HG03159 (cell line): ENCODE measurements around the gene NEURL1B.
"Not testable (repeated sequence)": the region's sequence is repeated elsewhere in the genome, so short reads cannot be mapped to it uniquely, and the experiment has no call there.

ENCODE experiments used
- ATAC-seq: cut with Tn5 transposase; IDR thresholded peaks from one replicate; pipeline ENCODE4 v1.9.1; 2021; ENCODE audit warnings: mild to moderate bottlenecking, moderate library complexity; ENCODE audit not compliant: unreplicated experiment

NEURL1B gene

GRCh38 chr5:172692451-172692850 is 51.4 kb downstream of the NEURL1B start:
- no peak for ATAC-seq

GRCh38 chr5:172692981-172693380 is 51.9 kb downstream of the NEURL1B start:
- ATAC-seq = no peak

GRCh38 chr5:172694061-172694460 is 53.0 kb downstream of the NEURL1B start:
- ATAC-seq = no peak

GRCh38 chr5:172694541-172694940 is 53.5 kb downstream of the NEURL1B start:
- no peak for ATAC-seq

- no peak for ATAC-seq
Measured at GRCh38 chr5:172695232-172696054, 54.4 kb downstream of the NEURL1B start.

- no peak for ATAC-seq
Measured at GRCh38 chr5:172696171-172696849, 55.2 kb downstream of the NEURL1B start.

GRCh38 chr5:172697123-172698121 is 56.4 kb downstream of the NEURL1B start:
- ATAC-seq = peak; percentile 87

- no peak for ATAC-seq
Measured at GRCh38 chr5:172699423-172699822, 58.4 kb downstream of the NEURL1B start.

GRCh38 chr5:172699999-172700364 is 58.9 kb downstream of the NEURL1B start:
- no peak for ATAC-seq

- no peak for ATAC-seq
Measured at GRCh38 chr5:172700365-172701290, 59.6 kb downstream of the NEURL1B start.

- no peak for ATAC-seq
Measured at GRCh38 chr5:172701291-172701656, 60.2 kb downstream of the NEURL1B start.

GRCh38 chr5:172703952-172704351 is 62.9 kb downstream of the NEURL1B start:
- no peak for ATAC-seq

GRCh38 chr5:172705576-172706084 is 64.6 kb downstream of the NEURL1B start:
- ATAC-seq = no peak

- ATAC-seq = no peak
Measured at GRCh38 chr5:172706796-172707195, 65.7 kb downstream of the NEURL1B start.

GRCh38 chr5:172707285-172708182 is 66.5 kb downstream of the NEURL1B start:
- no peak for ATAC-seq

GRCh38 chr5:172708183-172708505 is 67.1 kb downstream of the NEURL1B start:
- no peak for ATAC-seq

- ATAC-seq = no peak
Measured at GRCh38 chr5:172710676-172711075, 69.6 kb downstream of the NEURL1B start.

GRCh38 chr5:172711321-172711861 is 70.3 kb downstream of the NEURL1B start:
- not testable (repeated sequence) for ATAC-seq

- ATAC-seq = no peak
Measured at GRCh38 chr5:172712610-172713009, 71.5 kb downstream of the NEURL1B start.
